ENCODE data around the gene PVALEF. TPM values are rescaled to one million over a fixed set of nuclear protein-coding genes. Genes with fewer than 3 reads are reported as not detected.

PVALEF gene
- total and polyA plus RNA-seq, 2 of the 13 experiments (the other 11 are each of a cell fraction or from before 2014, with no cell fraction given): 0.18 TPM

GRCh38 chr17:81213978-81214377 lies 48.7 kb downstream of the PVALEF start (continued):
- no peak for TF ChIP-seq PRDM15 (CRISPR knock-in tag; IDR thresholded peaks at IDR 0.05)

DNA sequence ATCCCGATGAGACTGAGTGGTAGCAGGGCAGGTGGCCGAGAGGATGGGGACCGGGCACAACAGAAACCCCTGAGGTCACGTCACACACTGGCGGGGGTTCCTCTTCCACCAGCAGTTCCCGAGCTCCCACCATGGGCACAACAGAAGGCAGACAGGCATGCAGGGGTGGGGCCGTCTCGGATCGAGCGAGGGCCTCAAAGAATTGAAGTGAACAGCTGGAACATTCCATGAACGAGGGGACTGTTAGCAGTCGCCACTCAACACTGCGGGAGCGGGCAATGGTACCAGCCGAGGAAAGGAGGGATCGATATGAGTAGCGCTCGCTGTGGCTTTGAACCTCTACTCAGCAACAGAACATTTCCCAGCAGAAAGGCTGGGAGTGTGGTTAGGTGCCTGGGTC lies 52.2 kb downstream of the PVALEF start:
- H2AFZ ChIP-seq (ENCODE audit: low read length): no peak overlapping the region
- in situ Hi-C loops (cut with HindIII; ENCODE audit: extremely low pct_ligation_motif_present, low pct_unique_long_range_greater_than_20kb) (no loop called here), intact Hi-C loops (cut with micrococcal nuclease; ENCODE audit: unreplicated experiment) (no loop called here)
- H3K4me3 ChIP-seq (replicated peaks in 1 of 3; ENCODE audit: insufficient read depth in 1 of 3, low read depth in 2 of 3, low read length in 3 of 3): no peak overlapping the region
- no peak overlapping the region for H3K9ac ChIP-seq (ENCODE audit: insufficient read depth, low read depth, low read length)
- H3K27me3 ChIP-seq (ENCODE audit: control insufficient read depth in 1 of 2, insufficient read depth in 2 of 2, low read length in 2 of 2): no peaks in the 10 kb centered on the region
- BruUV-seq (replicated peaks): no TSS peak
- ChIA-PET POLR2A (no interaction called here), CTCF (ENCODE audit: low intra/inter-chr PET ratio, low total read pairs) (no interaction called here)
- peaks cover 12% of the 10 kb centered on the region for H3K79me2 ChIP-seq (ENCODE audit: insufficient read depth, low read length)
- ATAC-seq (no peak), FAIRE-seq (no peak), DNase-seq (ENCODE audit: low spot score) (no peak)
- H3K4me2 ChIP-seq (ENCODE audit: low read depth, low read length): no peak overlapping the region
- 94% methylated on average over 17 of the region's 18 CpGs for WGBS (ENCODE audit: low lambda C conversion rate)
- no peaks in the 10 kb centered on the region for H3K9me3 ChIP-seq (ENCODE audit: low read length)
- peaks cover 9% of the 10 kb centered on the region for H3K4me1 ChIP-seq (ENCODE audit: insufficient read depth, low read length)
- TF ChIP-seq, protein P1, sequence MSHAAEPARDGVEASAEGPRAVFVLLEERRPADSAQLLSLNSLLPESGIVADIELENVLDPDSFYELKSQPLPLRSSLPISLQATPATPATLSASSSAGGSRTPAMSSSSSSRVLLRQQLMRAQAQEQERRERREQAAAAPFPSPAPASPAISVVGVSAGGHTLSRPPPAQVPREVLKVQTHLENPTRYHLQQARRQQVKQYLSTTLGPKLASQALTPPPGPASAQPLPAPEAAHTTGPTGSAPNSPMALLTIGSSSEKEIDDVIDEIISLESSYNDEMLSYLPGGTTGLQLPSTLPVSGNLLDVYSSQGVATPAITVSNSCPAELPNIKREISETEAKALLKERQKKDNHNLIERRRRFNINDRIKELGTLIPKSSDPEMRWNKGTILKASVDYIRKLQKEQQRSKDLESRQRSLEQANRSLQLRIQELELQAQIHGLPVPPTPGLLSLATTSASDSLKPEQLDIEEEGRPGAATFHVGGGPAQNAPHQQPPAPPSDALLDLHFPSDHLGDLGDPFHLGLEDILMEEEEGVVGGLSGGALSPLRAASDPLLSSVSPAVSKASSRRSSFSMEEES (CRISPR knock-in tag; IDR thresholded peaks at IDR 0.05): no peak
- TF ChIP-seq ZNF230 (CRISPR knock-in tag; IDR thresholded peaks at IDR 0.05) (no peak), PBX3 (CRISPR knock-in tag; IDR thresholded peaks at IDR 0.05; ENCODE audit: borderline replicate concordance) (no peak), ZFP82 (CRISPR knock-in tag; IDR thresholded peaks at IDR 0.05; ENCODE audit: borderline replicate concordance) (no peak), ZNF7 (CRISPR knock-in tag; IDR thresholded peaks at IDR 0.05) (no peak), CHD4 (IDR thresholded peaks at IDR 0.05; ENCODE audit: borderline replicate concordance, low read length) (no peak), CEBPG (CRISPR knock-in tag; IDR thresholded peaks at IDR 0.05) (no peak), ZNF547 (CRISPR knock-in tag; IDR thresholded peaks at IDR 0.05) (no peak), NFE2 (CRISPR knock-in tag; IDR thresholded peaks at IDR 0.05) (no peak)
- no peaks in the 10 kb centered on the region; the same call in 1 of the 2 replicates for H4K20me1 ChIP-seq (ENCODE audit: insufficient read depth, low read length)
- no peak overlapping the region for H3K27ac ChIP-seq (ENCODE audit: extremely low read length, insufficient read depth, low read length)
- peaks cover 10 to 18% of the 10 kb centered on the region in 2 experiments; a peak in 4 of 5 replicates for H3K36me3 ChIP-seq (replicated peaks in 1 of 2; ENCODE audit: control insufficient read depth in 1 of 2, insufficient read depth in 2 of 2, low read length in 2 of 2)
